Skeletal muscle tissue (tissue), 4 donors: ENCODE data around the gene KRT4. TPM values are rescaled to one million over a fixed set of nuclear protein-coding genes. Genes with fewer than 3 reads are reported as not detected.

Experiments
- H3K27ac ChIP-seq: one replicate; pipeline ENCODE4 v1.7.0; 2013; ENCODE audit warnings: mild to moderate bottlenecking, low read depth, low read length, inconsistent platforms
- H3K27me3 ChIP-seq, 3 donors: one replicate each; pipeline ENCODE4 v1.7.0; 2013; ENCODE audit warnings: low read length in 3 of 3; ENCODE audit not compliant: control insufficient read depth in 3 of 3, insufficient read depth in 3 of 3
- H3K36me3 ChIP-seq, 3 donors: one replicate each; pipeline ENCODE4 v1.7.0; 2013; ENCODE audit warnings: low read length in 3 of 3; ENCODE audit not compliant: control insufficient read depth in 3 of 3, insufficient read depth in 3 of 3
- H3K4me1 ChIP-seq, 3 donors: one replicate each; pipeline ENCODE4 v1.7.0; 2013; ENCODE audit warnings: low read length in 3 of 3, mild to moderate bottlenecking in 3 of 3; ENCODE audit not compliant: control insufficient read depth in 3 of 3, insufficient read depth in 3 of 3
- H3K4me3 ChIP-seq, 3 donors: one replicate each; pipeline ENCODE4 v1.7.0; 2013; ENCODE audit warnings: low read length in 3 of 3
- H3K9ac ChIP-seq, 3 donors: one replicate each; pipeline ENCODE4 v1.7.0; 2013; ENCODE audit warnings: low read length in 3 of 3, mild to moderate bottlenecking in 3 of 3, moderate library complexity in 2 of 3, low read depth in 1 of 3
- H3K9me3 ChIP-seq, 3 donors: one replicate each; pipeline ENCODE4 v1.7.0; 2013; ENCODE audit warnings: low read length in 3 of 3; ENCODE audit not compliant: control insufficient read depth in 3 of 3
- total RNA-seq: library from RNA; depleted of rRNA; stranded (reverse); fragments of >200 nt; gene quantifications from one replicate; pipeline ENCODE4 v1.2.3, GENCODE V29; 2014
- donor health status: Osteomylitis.

Gene KRT4
- total RNA-seq, 1 donor from 2014 or later: not detected

DNA sequence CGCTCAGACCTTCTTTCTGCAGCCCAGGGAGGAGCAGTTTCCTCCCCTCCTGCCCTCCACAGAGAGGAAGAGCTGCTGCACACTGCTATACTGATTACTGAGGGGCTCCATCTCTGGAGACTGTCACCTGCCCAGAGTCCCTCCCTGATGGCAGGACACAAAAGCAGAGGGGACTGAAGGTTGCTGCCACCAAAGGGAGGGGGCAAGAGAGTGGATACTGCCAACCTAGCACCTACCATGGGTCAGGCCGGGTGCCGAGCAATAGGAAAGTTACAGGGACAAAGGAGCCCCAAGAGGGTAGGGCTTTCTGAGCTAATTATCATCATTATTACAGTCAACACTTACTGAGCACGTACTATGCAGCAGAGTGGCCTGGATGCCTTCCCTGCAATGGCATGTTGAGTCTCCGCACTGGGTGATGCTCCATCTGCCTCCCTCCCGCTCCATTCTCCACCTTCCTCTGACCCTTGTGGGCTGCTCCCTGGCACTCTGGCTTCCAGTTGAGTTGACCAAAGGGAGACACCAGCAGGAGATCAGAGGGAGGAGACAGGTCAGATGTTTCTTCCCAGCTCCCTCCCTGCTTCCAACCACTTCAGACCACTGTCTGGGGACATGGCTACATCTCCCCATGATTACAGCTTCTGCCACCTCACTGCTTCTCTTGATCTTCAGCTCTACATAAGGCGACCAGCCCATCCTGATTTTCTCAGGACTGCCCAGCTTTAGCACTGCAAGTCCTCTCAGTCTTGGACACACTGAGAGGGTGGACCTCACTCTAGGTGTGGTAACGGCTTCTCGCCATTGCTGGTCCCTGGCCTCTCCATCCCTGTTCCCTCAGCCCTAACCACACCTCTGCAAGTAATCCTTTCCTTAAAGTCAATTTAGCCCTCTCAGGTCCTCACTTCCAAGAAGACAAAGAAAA is 22.8 kb upstream of the KRT4 start:
- H3K27ac ChIP-seq: no peak overlapping the region
- no peak overlapping the region for H3K4me3 ChIP-seq
- no peaks in the 10 kb centered on the region for H3K36me3 ChIP-seq
- H3K27me3 ChIP-seq: peaks cover 21 to 52% (median 51%) of the 10 kb centered on the region in 3 donors
- no peaks in the 10 kb centered on the region for H3K4me1 ChIP-seq
- H3K9me3 ChIP-seq: no peaks in the 10 kb centered on the region
- no peak overlapping the region for H3K9ac ChIP-seq

GRCh38 chr12:52836042-52836466 is 22.1 kb upstream of the KRT4 start:
- Histone ChIP-seq H3K27me3 (peaks cover 24 to 54% (median 52%) of the 10 kb centered on the region in 3 donors), H3K9ac (no peak overlapping the region), H3K4me1 (no peaks in the 10 kb centered on the region), H3K27ac (no peak overlapping the region), H3K36me3 (no peaks in the 10 kb centered on the region), H3K4me3 (no peak overlapping the region), H3K9me3 (no peaks in the 10 kb centered on the region)

DNA sequence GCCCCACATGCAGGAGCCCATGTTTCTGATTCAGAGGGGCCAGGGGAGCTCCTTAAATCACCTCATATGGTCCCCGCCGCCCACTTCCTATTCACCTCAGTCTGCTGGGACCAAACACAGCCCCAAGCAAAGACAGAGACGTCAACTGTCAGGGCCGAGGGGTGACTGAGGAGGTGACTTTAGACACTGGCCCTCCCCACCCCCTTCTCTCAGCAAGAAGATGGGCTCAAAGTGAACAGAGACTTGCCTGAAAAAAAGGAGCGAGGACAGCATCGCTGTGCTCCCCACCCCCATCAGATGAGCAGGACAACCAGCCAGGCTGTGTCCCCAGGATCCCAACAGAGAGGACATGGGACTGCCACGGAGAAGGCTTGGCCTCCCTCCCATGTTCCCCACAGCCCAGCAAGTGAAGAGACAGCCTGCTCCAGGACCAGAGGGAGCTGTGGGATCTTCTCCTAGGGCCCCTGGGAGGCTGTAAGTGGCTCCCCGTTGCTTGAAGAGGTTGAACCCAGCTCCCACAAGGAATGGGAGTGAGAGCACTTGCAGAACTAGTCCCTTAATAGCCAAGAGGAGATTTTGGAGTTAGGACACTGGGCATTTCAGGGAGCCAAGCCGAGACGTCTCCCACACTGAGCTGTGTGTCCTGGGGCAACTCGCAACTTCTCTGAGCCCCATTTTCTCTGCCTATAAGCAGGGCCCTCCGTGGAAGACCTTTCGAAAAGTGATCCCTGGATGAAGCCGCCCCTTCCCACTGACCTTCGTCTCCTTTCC is 21.5 kb upstream of the KRT4 start:
- H3K9me3 ChIP-seq: no peaks in the 10 kb centered on the region
- peaks cover 24 to 55% (median 53%) of the 10 kb centered on the region in 3 donors for H3K27me3 ChIP-seq
- no peaks in the 10 kb centered on the region for H3K4me1 ChIP-seq
- no peak overlapping the region for H3K4me3 ChIP-seq
- no peaks in the 10 kb centered on the region for H3K36me3 ChIP-seq
- H3K27ac ChIP-seq: no peak overlapping the region
- no peak overlapping the region for H3K9ac ChIP-seq

GRCh38 chr12:52834727-52835001 is 20.7 kb upstream of the KRT4 start:
- Histone ChIP-seq H3K9me3 (no peaks in the 10 kb centered on the region), H3K27ac (no peak overlapping the region), H3K36me3 (no peaks in the 10 kb centered on the region), H3K27me3 (peaks cover 24 to 53% (median 52%) of the 10 kb centered on the region in 3 donors), H3K4me1 (no peaks in the 10 kb centered on the region), H3K4me3 (no peak overlapping the region), H3K9ac (no peak overlapping the region)

DNA sequence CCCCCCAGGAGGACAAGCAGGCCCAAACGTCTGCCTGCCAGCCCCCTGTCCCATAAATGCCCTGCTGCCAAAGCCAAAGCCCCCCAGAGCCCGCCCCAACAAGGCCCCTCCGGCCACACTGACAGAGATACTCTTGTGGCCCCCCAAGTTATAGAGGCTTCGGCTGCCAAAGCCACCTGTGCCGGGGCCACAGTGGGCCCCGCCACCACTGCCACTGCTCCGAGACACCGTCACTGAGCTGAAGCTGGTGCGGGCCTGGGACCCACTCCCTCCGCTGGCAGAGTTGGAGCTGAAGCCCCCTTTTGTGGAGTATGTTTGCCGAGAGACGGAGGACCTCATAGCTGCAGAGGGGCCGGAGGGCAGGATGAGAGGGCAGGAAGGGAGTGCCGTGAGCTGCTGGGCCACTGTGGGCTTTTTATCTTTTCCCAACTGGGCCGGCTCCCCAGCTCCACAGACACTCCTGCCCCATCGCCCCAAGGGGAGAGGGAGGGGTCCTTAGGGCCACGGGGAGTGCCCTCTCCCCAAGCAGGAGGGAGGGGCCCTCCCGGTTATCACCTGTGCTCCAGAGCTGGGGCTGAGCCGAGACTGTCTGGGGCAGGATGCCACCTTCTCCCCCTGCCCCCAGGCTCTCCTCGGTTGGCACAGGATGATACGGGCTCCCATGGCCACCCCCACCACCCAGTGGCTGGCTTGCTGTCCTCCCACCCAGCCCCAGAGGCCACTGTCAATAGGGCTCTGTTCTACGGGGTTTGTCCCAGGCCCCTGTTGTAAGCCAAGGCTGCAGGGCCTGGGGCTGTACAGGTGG is 20.2 kb upstream of the KRT4 start, which contains the start of gene KRT79:
KRT79 (minus strand) TSS at position 390 of the 805 bp plus-strand sequence; CDS start at position 339, 51 bp downstream.
- Histone ChIP-seq H3K36me3 (no peaks in the 10 kb centered on the region), H3K9ac (no peak within 1 kb of the TSS), H3K27me3 (peaks cover 19 to 52% (median 46%) of the 10 kb centered on the region in 3 donors), H3K27ac (no peak within 1 kb of the TSS), H3K4me3 (no peak within 1 kb of the TSS), H3K4me1 (no peaks in the 10 kb centered on the region), H3K9me3 (no peaks in the 10 kb centered on the region)

DNA sequence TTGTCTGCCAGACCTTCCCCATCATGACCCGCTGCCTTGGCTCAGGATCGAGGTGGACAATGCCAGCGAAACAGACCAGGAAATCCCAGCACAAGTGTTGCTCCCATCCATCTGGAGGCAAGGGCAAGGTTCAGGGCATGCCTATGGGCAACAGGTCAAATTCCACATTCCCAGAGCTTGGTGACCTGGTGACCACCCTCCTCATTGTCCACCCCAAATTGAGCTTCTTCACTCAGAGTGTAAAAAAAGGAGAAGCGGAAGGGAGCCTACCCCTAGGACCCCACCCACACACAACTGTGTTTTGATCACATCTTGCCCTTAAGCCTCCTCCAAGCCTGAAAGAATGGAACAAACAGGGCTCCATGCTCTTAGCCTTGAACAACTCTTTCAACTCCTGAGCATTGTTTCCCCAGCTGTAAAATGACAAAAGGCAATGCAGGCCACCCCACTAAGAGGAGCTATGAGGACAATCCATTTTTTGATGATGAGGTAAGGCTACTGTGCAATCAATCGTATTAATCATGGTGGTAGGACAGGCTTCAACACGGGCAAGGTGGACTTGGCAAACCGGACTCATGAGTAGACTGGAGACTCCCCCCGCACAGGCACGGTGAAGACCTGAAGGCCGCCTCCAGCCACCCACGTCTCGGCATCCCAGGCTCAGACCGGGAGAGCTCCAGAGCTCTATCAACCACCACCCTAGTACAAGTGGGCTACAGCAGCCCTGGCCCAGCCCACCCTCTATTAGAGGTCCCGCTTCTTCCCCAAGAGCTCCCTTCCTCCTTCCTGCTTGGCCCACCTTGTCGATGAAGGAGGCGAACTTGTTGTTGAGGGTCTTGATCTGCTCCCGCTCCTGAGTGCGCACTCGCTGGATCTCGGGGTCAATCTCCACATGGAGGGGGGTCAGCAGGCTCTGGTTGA is 19.3 kb upstream of the KRT4 start:
- H3K27ac ChIP-seq: no peak overlapping the region
- H3K27me3 ChIP-seq: peaks cover 16 to 43% (median 38%) of the 10 kb centered on the region in 3 donors
- no peak overlapping the region for H3K9ac ChIP-seq
- no peaks in the 10 kb centered on the region for H3K9me3 ChIP-seq
- no peaks in the 10 kb centered on the region for H3K36me3 ChIP-seq
- no peaks in the 10 kb centered on the region for H3K4me1 ChIP-seq
- no peak overlapping the region for H3K4me3 ChIP-seq

DNA sequence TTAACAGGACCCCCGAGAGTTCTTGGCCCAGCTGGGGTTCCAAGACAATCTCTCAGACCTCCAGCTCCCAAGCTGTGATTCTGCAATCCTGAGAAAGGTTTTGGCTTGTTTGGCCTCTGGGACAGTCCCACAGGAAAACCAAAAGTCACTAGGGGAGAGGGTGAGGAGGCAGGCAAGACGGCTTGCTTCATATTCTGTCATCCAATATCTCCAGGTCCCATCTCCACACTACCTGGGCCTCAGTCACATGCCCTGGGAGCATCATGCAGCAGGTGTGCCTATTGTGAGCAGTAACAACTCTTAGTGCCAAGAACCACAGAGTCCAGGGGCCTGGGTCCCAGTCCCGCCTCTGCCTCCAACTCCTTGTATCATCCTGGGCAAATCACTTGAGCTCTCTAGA is 18.5 kb upstream of the KRT4 start:
- Histone ChIP-seq H3K4me3 (no peak overlapping the region), H3K9ac (no peak overlapping the region), H3K27ac (no peak overlapping the region), H3K27me3 (peaks cover 16 to 36% (median 36%) of the 10 kb centered on the region in 3 donors), H3K9me3 (no peaks in the 10 kb centered on the region), H3K36me3 (no peaks in the 10 kb centered on the region), H3K4me1 (no peaks in the 10 kb centered on the region)

DNA sequence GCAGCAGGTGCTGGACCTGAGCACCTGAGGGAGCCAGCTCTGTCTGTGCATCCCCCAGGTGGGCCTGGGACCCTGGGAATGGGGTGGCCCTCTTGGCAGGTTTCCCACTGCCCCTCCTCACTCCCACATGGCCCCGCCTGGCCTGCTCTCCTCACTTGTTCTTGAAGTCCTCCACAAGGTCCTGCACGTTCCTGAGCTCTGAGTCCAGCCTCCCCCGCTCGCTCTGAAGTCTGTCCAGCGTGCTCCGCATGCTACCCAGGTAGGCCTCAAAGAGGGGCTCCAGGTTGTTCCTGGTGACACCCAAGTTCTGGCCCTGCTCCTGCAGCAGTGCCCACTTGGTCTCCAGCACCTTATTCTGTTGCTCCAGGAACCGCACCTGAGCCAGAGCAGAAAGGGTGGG is 17.3 kb upstream of the KRT4 start:
- Histone ChIP-seq H3K36me3 (no peaks in the 10 kb centered on the region), H3K27ac (no peak overlapping the region), H3K4me3 (no peak overlapping the region), H3K27me3 (peaks cover 6 to 35% (median 24%) of the 10 kb centered on the region in 3 donors), H3K4me1 (no peaks in the 10 kb centered on the region), H3K9ac (no peak overlapping the region), H3K9me3 (no peaks in the 10 kb centered on the region)
